HG03558 (cell line): ENCODE results near the gene THRB.

Source experiments
- ATAC-seq: cut with Tn5 transposase; IDR thresholded peaks from one replicate; pipeline ENCODE4 v1.9.1; 2021; ENCODE audit warnings: moderate number of reproducible peaks; ENCODE audit not compliant: unreplicated experiment; ENCODE audit errors: extremely low read depth

Gene THRB

DNA sequence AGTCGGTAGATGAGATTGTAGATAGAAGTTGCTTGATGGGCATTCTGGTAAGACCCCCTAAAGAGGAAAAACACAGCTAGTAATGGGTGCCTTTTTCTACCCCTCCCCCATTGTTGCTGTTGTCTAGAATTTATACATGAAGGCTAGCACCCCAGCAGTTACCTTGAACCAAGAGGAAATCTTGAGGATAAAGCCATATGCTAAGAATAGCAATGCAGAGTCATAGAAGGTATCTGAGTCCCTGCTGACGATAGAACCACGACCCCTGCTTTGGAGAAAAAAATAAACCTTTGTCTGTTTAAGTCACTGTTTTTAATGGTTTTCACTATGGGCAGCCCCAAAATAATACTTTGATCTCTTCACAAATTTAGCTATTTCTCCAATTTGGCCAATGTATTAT is 162.6 kb downstream of the THRB start:
- ATAC-seq, result no peak

DNA sequence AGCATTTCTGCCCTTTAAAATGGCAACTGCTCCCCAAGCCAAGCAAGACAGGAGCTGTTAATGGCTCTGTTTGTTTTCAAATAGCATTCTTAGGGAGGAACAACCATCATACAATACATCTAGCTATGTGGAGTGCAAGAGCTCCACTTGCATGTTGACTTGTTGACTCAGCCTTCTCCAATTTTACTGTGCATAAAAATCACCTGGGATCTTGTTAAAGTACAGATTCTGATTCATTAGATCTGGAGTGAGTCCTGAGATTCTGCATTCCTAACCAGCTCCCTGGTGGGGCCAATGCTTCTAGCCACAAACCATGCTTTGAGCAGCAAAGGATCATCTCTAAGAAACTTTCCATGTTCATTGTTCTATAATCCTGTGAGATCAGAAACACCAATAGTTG is 171.4 kb downstream of the THRB start:
- no peak for ATAC-seq

DNA sequence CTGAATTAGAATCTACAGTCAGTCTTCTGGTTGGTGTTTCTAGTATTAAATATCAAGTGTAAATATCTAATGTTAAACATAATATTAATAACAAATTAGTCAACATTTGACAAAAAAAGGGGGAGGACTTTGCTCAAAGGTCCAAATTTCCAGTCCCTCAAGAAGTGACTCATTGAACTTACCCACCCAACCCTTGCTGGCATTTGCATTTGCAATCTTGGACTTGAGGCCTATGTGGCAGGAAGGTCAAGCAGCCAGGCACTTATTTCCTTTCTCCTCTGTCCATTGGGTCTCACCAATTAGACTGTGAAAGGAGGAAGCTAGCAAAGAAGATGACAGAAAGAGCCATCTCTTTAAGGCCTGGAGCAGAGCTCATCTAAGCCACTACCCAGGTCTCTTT is 174.0 kb downstream of the THRB start:
- ATAC-seq, result no peak

DNA sequence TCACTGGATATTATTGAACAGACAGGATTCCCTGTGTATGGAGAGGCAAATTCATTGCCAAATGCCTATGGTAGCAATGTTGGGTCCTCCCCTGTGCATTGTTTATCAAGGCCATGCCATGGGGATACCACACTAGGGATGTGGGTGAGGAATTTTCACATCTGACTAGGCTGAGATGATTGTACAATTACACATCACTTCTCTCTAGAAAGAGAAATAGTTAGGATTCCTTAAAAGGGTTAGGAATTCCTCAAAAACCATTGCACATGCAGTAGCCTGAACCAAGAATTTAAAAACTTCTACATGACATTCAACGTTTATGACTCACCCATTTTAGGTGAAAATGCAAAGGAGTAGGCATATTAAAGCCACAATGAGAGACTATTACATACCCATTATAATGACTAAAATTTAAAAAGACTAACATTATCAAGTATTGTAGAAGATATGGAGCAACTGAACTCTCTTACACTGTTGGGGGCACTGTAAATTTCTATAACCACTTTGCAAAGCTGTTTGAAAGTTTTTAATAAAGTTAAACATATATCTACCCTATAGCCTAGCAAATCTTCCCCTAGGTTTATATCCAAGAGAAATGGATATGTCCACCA is 175.9 kb downstream of the THRB start:
- ATAC-seq, result no peak

DNA sequence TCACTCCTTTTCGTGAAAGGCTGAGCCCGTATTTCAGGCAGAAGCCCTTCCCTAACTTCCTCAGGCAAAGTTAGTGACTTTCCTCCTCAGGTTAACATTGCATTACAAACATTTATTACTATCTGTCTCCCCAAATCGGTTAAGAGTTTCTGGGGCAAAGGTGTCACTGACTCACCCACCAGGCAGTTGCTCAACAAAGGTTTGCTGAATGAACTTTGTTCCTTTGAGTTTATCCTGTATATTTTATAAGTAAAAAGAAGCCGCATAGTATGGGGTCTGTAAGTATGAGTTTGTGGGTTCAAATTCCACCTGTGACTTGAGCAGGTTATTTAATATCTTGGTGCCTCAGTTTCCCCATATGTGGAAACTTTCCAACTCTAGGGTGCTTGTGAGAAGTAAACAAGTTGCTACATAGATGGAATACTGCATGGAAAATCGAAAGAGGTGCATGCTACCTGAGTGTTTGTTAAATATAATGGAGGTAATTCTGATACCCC is 177.7 kb downstream of the THRB start:
- ATAC-seq, result no peak

DNA sequence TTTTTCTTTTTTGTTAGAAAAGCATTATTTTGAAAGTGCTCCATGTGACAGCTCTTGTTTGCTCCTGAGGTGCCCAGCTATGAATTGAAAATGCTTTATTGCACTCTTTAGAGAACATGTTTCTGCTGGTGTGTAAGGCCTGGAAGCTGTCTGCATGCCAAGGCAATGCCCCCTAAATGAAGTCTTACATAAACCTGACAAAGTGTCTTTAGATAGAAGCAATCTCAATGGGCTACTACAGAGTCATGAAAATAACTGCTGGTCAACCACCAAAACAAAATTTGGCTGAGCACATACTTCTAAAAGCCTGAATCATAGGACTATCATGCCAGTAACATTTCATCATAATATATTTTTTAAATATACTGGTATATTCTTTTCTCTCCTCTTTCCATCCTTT is 178.7 kb downstream of the THRB start:
- no peak for ATAC-seq

DNA sequence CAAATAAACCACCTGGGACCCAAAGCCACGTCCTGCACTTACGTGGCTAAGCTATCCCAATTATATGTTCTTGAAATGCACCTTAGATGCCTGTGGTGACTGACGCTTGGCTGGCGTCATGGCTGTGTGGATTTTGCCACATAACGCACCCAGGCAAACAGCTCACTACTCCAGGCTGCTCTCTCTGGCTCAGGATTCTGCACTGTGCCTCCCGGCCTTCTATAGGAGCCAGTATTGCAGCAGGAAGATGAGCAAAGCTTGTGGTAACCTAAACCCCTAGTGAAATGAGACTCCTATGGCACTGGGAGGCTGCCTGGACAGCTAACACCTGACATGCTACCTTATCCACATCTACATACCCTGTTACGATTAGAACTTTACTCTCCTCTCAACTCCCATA is 179.3 kb downstream of the THRB start:
- ATAC-seq, result no peak

DNA sequence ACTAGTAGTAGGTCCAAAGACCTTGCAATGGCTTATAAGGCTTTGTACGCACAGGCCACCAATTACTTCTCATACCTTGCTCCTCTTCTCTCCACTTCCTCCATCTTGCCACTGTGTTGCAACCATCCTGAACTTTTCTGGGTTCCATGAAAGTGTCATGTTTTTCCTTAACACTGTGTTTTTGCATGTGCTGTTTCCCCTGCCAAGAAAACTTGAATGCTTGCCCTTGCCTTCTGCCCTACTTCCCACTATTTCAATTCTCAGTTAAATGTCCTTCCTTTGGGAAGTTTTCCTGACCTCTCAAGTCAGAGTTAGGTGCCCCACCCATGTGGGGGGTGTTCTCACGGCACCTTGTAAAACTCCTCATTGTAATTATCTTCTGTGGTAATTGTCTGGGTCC is 182.8 kb downstream of the THRB start:
- no peak for ATAC-seq

DNA sequence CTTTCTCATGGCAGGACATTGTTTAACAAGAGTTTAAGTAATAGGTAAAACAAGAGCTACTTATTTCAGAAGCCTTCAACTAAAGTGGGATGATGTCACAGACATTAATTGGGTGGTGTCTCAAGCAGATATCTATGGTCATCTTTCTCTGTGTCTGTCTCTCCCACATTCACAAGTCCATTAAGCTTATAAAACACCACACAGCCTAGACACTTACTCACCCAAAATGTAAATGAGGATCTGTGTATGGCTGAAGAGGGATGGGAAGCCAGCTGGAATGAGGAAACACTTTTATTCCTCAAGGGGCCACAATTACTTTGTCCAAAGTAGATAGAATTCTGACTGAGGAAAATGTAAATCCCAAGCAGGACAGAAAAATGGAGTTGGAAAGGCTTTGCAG is 183.8 kb downstream of the THRB start:
- ATAC-seq, result no peak

DNA sequence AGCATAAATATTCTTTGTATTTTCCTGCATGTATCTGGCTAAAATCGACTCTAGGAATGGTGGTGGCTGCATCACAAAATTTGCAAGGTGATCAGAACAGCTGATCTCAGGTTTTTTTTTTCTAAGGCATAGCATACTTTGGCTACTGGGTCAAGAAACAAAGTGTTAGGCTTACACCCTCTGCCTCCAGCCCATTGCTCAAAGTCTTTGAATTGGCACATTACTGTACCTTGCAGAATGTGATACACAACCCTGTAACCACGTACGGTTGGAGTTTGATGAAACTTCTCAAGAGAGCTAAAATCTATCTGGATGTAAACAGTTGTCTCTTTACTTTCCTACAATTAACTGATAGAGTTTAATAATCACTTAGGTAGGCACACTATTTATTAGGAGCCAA is 188.1 kb downstream of the THRB start:
- ATAC-seq, result no peak

DNA sequence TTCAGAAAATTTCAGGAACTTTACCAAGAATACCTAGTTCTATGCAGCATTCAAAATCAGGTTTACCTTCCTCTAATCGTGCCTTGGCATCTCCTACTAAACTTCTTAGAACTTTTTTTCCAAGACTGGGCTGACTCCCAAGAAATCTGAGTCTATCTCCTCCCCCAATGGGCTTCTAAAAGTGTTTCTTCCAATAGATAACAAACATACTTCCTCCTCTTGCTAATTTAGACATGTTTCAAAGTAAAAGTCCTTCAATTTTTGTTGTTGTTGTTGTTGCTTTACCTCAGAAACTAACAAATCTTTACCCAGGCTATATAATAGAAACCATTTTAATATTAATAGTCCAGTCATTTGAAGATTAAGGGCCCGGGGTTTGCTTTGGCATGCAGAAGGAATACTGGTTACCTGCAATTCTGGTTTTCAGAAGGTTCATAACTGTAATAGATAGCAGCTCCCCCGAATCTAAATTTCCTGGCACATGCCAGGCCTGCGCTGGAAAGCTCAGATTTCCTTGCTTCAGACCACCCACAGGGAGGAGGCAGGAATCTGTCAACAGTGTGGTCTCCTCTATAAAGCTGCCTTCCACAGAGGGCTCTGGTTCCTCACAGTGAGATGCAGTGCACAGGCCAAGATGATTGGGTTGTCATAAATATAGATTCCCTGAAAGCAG is 188.7 kb downstream of the THRB start:
- no peak for ATAC-seq

DNA sequence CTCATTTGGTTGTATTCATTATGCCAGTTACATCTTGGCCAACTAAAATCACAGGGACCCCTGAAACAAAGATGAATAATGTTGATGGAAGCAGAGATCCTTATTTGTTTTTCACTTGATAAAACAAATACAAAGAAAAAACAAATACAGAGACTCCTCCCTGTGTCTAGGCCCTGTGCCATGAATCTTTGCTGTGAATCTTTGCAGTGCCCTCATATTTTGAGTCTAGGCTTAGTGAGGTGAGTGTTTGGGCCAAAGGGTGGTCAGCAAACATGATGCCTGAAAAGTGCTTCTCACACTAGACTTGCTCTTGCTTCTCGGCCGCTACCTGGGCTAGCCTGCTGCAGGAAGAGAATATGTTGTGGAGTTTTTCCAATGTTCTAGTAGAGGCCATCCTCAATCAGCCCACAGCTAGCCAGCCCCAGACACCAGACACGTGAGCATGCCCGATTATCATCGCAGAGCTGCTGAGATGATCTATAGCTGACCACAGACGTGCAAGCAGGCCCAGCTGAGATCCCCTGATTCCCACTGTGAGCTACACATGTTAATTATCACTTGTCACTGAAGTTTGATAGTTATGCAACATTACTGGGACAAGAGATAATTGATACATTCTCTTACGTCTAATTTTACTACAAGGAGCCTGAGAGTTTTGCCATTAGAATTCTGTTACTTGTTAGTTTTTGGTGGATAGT is 191.4 kb downstream of the THRB start:
- ATAC-seq, result no peak

DNA sequence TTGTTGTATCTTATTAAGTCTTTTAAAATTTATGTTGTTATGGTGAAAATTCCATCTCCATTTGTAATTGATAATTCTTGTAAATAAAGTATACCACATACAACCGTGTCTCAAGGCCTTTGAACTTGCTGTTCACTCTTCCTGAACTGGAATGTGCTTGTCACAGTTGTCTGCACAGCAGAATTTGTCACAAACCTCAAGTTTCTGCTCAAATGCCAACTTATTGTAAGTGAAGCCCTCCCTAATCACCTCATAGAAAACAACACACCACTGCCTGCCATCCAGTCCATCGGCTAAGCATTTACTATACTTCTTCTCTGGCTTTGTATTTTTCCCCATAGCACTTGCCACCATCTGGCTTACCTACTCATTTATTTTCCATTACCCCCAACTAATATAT is 192.3 kb downstream of the THRB start:
- no peak for ATAC-seq

DNA sequence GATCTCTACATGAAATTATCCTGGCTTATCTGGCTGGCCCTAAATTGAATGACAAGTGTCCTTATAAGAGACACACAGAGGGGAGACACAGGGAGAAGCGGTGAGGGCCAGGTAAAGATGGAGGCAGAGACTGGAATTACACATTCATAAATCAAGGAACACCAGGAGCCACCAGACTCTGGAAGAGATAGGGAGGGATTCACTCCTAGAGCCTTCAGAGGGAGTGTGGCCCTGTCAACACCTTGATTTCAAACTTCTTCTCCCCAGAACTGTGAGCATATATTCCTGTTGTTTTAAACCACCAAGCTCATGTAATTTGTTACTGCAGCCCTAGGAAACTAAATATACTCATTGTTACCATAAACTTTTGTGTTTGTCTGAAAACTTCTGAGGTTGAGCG is 193.7 kb downstream of the THRB start:
- no peak for ATAC-seq

DNA sequence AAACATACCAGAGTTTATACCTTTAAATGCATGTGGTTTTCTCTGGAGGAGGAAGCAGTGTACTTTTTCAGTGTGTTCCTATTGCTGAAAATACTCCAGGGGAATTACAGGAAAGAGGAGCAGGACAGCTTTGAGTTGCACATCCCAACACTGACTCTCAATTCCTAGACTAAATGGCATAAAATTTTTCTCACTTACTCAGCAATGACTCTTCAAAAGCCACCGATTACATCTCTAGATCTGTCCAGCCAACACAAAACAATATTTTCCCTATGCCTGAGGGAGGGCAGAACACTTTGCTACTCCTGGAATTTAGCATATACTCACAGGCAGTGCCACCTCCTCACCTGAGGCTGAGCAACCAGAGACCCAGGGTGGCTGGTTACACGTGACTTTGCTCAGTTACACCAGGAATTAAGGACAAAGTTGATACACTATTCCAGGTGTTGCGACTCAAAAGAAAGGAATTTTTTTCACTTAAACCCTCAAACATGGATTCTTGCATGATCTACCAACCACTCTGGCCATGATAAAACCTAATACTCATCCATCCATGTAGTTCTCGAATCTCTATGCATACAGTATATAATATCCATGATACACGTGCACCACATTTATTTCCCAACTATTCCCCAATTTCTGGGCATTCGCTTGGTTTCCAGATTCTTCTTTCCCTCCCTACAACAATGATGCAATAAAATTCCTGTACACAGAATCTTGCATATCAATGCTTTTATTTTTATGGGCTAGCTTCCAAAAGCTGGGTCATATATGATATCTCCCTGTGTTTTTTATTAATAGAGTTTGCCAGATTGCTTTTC is 194.6 kb downstream of the THRB start:
- no peak for ATAC-seq

DNA sequence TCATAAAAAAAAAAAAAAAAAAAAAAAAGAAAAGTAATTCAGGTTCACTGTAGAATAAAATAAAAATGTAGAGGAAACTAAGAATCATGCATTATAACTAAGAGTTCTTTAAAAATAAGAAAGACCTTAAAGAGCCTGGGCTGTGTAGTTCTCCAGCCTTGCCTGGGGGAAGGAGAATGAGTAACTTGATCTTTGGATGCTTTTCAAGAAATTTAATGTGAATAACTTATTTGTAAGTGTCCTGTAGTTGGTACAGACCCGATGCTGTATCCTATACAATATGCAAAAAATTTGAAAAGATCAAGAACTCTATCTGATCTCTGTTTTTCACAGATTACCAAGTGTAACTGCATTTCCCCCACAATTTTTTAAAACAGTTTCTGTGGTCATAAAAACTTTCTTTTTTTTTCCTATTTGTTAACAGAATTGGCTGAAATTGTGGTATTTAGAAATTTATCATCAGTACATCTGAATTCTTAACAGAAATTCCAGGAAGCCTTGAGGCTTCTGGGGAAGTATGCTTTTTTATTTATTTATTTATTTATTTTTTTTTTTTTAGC is 195.3 kb downstream of the THRB start:
- ATAC-seq, result no peak

DNA sequence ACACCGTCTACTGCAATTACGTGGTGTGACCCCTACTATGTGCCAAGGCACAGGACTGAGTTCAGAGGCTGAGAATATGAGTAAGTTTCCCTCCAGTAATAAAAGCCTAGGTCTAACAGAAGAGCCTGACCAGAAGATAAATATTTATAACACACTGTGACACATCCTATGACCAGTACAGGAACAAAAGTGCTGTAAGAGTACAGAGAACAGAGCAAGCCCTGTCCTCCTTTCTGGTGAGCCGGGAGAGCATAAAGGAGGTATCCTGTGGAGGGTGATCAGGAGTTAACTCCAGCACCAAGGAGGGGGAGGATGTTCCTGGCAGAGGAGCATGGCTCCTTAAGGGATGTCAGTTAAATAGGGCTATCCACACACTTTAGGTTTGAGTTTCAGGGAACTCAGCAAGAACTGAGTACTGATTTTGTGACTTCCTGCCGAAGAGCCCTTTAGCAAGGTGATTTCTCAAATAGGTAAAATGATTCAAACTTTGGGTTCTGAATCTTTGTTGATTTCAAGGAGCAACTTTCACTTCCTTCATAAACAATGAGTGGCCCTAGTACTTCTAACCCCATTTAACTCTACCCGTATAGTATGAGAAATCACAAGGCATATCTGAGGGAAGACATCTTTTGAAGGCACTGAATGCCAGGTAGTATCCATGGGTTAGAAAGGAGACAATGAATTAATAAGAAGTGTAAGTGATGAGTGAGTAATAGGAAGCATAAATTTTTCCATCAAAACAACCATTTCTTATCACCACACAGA is 198.0 kb downstream of the THRB start:
- ATAC-seq, result no peak

DNA sequence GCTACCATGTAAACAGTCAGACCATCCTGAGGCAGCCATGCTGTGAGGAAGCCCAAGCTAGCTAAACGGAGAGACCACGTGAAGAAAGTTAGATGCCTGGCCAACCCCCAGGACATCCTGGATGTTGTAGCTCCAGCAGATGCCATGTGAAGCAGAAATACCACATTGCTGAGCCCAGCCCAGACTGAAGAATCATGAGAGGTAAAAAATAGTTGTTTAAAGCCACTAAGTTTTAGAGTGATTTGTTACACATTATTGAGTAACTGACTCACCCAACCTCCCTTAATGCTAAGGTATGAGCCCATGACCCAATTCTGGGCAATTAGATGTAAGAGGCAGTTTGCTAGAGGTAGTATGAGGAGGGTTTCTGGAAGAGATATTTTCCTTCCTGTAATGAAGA is 200.5 kb downstream of the THRB start:
- ATAC-seq, result no peak

DNA sequence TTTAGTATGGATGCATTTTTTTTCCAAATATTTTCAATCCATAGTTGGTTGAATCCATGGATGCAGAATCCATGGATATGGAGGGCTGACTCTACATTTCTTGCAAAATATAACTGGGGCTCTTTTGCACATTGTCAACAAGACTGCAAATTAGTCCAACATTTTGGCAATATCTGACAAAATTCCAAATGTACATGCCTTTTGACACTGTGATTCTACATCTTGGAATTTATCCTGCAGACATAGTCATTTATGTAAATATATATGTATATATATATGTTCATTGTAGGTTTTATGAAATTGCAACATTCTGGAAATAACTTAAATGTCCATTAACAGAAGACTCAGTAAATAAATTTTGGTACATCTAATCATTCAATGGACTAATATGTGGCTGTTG is 203.0 kb downstream of the THRB start:
- no peak for ATAC-seq

DNA sequence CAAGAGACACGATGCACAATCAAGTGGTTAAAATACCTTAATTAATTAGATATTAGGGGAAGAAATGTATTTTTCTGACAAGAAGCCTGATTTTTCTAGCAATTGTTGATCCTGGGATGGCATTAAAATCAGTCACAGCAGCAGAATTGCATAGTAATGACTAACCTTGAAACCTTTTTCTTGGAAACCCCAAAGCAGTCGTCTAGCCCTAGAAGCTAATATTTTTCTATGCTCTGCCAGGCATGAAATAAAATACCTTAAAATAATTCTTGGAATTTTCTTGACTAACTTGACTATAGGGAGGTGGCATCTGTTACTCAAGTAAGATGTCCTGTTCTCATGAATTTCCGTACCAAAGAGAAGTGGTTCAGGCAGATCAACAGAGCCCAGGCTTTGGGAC is 204.1 kb downstream of the THRB start:
- no peak for ATAC-seq
